SIG-M5 treated with dmso at 0.1 percent for 504 hours (cell line): Measurements from ENCODE around the gene COX15.
"Not testable (repeated sequence)": the region's sequence is repeated elsewhere in the genome, so short reads cannot be mapped to it uniquely, and the experiment has no call there.

Experiments
- DNase-seq: peaks from one replicate; lab custom pipeline; 2025; ENCODE audit not compliant: unreplicated experiment; lab: John Stamatoyannopoulos, UW

The COX15 gene

DNA sequence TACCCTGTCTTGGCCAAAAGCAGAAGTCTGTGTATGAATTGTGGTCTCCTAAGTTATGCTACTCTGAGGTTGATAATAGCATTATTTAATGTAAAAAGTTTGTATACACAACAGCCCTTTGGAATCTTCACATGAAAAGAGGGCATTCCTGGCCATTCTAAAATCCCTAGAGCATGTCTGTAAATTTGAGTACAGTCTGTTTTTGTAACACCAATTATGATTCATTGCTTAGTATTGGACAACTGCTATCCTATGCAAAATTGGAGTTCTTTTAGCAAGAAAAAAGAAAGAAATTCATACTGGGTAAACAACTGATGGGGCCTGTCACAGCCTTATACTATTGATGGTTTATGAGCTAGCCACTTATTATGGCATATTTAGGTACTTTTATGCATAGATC lies 10.3 kb upstream of the COX15 start:
- DNase-seq: no peak

DNA sequence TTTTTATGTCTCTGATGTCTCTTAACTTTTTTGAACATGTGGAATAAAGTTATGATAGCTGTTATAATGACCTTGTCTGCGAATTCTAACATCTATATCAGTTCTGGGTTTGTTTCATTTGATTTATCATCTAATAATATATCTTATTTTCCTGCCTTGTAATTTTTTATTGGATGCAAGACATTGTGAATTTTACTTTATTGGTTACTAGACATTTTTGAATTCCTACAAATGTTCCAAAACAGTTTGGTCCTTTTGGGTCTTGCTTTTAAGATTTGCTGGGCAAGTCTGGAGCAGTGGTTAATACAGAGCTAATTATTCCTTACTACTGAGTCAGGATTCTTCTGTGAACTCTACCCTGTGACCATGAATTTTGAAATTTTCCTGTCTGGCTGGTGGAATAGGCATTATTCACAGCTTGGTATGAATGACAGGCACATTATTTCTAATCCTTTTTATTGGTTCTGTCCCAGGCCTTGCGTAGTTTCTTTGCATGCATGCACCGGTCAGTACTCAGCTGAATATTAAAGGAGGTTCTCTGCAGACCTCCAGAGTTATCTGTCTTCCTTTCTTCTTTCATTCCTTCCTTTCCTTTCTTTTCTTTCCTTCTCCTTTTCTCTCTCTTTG lies 9.1 kb upstream of the COX15 start:
- no peak for DNase-seq

DNA sequence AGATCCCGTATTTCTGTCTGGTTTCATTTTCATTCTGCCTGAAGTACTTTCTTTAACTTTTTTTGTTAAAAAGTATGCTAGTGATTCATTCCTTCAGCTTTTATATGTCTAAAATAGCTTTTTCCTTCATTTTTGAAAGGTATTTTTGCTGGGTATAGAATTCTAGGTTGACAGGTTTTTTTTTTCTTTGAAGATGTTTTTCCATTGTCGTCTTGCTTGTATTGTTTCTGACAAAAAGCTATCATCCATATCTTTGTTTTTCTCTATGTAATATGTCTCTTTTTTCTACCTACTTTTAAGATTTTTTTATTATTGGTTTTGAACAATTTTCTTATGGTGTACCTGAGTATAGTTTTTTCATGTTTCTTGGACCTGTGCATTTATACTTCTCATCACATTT lies 8.3 kb upstream of the COX15 start:
- no peak for DNase-seq

DNA sequence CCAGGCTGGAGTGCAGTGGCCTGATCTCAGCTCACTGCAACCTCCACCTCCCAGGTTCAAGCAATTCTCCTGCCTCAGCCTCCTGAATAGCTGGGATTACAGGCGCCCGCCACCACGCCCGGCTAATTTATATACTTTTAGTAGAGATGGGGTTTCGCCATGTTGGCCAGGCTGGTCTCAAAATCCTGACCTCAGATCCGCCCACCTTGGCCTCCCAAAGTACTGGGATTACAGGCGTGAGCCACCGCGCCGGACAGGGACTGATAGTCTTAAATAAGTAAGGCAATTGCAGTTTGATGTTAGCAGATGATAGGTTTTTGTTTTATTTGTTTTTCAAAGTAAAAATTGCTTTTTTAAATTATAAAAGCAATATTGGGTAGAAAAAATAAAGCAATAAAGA lies 2.2 kb upstream of the COX15 start:
- not testable (repeated sequence) for DNase-seq

DNA sequence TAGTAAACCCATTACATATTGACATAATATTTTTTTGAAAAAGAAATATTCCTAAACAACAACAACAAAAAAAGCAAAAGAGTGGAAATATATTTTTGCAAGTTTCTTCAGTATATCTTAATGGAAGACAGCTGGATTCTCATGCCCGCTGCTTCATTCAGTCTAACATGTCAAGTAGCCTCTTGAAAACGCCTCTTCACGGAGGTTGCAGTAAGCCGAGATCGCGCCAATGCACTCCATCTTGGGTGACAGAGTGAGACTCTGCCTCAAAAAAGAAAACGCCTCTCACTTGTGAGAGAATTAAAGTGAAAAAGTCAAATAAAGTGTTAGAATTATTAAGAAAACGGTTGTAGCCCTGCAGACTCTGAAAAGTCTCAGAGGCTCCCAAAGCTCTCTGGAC lies 1.4 kb upstream of the COX15 start:
- DNase-seq: no peak

DNA sequence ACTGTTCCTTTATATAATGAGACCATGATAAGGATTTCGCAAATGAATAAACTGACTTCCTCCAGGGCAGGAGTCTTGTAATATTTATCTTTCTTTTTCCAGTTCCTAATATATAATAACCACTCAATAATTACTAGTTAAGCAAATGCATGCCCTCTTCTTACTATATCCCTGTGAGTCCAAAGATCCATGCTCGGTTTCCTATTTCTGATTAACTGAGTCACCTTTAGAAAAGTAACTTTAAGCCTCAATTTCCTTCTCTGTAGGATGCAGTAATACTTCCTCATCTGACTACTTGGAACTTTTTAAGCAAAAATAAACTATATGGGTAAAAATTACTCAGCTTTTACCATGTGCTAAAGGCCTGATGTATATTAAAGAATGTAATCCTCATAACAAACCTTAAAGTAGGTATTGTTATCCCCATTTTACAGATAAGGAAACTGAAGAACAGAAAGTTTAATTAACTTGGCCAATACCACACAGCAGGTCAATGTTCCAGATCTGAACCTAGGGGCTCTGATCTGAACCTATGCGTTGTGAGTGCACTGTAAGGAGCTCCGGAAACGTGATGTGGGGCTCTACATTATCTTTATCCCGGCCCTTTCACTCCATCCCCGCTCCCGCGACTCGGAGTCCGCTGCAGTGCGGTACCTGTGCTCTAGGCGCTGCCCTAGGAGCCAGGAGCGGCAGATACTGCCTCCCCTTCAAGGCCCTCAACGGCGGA lies 458 bp downstream of the COX15 start:
- no peak for DNase-seq

DNA sequence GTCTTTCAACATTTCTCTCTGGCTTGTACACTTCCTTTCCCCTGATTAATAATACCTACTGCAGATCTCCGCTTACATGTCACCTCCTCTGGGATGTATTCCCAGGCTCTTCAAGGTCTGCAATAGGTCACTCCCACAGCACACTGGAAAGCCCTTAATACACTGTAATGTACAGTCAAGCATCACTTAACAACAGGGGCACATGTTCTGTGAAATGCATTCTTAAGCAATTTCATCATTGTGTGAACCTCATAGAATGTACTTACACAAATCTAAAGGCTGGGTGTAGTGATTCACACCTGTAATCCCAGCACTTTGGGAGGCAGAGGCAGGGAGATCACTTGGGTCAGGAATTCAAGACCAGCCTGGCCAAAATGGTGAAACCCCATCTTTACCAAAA lies 1.9 kb downstream of the COX15 start:
- no peak for DNase-seq

DNA sequence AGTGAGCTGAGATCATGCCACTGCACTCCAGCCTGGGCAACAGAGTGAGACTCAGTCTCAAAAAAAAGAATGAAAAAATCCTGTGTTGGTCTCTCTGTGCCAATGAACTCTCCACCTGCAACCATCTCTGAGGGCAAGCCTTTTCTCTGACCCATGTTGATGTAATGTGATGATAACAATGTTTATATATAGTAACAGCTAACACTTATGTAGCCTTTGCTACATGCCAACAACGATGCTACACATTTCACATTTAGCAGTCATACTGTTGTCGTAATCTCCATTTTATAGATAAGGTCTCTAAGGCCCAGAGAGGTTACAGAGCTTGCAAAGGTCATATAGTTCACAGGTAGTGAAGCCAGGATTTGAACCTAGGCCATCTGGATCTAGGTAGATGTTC lies 11.5 kb downstream of the COX15 start:
- DNase-seq: no peak

DNA sequence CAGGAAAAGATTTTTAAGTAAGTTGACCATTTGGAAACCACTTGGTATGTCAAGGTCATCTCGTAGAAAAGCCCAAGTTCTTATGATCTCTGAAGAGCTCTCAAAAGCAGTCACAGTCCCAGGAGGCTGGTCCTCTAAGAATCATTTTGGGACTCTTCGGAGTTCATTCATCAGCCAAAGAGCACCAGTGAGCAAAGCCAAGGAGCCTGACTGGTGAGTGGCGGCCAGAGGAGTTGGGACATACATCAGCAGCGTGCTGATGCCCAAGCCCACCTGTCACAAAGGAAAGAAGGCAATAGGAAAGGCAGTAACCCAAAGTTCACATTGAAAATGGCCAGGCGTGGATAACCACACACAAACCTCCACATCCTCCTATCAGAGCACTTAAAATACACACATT lies 17.5 kb downstream of the COX15 start:
- no peak for DNase-seq

DNA sequence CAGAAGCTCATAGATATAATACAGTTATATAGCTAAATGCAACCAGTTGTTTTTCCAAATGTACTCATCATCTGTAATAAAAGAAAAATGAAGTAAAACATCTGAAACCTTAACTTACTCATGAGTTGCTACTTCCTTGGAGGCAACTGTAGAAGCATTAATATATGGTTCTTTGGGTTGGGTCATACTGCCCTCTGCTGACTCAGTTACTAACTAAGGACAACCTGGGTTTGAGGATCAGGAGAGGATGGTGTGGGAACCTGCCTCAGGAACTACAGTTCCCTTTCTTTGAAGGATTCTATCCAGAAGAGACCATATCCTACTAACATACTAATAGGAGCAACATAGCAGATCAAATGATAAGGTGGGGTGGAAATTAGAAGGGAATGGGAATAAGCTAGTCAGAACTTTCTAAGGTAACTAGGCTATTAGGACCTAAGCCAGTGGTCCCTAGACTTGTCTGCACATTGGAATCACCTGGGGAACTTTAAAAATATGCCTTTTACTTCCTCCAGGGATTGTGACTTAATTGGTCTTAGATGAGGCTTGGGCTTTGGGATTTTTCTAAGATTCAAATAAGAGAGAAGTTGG lies 20.7 kb downstream of the COX15 start:
- DNase-seq: peak; percentile 37

DNA sequence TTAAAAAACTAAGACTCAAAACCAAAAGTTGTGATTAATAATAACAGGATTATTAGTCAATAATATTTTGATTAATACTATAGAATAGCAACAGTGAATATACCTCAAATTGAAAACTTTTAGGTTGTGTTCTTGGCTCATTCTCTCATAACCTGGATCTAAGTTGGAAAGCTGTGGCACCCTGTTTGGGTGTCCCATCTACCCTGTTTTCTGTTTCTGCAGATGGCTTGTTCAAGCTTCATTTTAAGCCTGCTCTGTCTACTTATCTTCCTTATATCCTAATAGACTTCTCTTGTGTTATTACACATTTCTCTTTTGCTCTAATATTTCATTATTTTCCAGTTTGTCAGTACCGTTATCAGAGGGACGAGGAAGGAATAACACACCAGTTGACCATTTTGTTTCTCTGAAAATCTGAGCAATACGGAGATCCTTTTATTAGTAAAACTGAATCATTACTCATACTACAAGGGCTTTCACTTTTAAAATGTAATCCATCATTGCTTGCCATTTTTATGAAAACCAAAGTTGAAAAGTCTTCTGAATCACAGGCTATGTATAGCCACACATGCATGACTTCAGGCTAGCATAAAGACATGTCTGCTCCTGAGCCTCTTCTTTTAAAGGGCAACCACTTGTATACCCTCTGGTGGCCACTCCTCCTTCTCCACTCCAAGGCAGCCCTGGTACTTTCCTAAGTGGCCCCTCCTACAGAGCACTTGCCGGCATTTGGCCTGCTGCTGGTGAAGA lies 22.3 kb downstream of the COX15 start:
- no peak for DNase-seq

DNA sequence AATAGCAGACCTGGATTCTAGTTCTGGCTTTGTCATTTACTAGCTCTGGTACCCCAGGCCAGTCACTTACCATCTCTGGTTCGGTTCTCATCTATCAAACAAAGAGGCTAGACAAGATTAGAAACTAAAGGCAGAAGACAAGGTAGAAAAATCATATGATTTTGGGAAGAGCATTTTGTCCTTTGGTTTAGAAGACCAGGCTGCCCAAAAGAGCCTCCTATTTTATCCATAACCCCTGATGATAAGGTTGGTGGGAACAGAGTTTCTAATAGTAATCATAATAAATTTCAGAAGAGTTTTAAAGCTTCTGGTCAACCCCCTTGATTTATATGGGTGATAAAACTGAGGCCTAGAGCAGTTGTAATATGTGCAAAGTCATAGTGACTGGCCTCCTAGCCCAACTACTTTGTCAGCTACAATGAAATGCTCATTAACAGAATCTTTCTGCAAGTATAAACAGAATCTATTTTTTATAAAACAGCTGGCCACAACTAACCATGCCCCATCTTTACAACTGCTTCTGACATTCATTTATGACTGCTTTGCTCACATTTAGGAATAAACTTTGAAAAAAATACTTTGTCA lies 23.4 kb downstream of the COX15 start:
- DNase-seq: no peak

DNA sequence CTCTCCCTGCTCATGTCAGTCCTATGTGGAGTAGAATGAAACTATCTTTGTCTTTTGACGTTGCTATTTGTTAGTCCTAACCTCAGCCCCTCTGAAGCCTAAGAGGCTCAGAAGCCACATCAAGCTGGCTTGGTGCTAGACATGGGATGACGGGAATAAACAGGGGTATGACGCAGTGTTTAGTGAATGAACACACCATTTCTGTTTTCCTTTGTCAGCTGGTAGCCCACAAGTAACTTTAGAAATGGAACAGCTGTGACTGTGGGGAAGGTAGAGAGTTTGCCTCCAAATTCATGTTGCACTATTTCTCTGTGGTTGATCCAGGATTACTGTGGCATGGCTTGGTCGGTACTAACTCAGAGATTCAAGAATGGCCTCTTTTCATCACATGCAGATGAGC lies 31.3 kb downstream of the COX15 start:
- DNase-seq: no peak

DNA sequence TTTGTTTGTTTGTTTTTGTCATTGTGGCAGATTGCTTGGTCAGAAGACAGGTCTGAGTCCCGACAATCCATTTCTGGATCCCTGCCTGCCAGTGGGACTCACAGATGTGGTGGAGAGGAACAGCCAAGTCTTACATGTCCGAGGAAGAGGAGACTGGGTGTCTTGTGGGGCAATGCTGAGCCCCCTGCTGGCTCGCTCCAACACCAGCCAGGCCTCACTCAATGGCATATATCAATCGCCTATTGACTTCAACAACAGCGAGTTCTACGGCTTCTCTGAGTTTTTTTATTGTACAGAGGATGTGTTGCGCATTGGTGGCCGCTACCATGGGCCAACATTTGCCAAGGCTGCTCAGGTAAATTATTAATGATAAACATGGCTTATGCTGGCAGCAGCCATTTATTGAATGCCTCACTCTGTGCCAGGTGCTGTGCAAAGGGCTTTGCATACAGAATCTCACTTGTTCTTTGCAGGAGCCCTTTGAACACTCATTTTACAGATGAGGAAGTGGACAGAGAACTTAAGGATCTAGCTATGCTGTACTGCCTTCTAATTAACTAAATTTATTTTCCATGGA lies 33.3 kb downstream of the COX15 start:
- no peak for DNase-seq

DNA sequence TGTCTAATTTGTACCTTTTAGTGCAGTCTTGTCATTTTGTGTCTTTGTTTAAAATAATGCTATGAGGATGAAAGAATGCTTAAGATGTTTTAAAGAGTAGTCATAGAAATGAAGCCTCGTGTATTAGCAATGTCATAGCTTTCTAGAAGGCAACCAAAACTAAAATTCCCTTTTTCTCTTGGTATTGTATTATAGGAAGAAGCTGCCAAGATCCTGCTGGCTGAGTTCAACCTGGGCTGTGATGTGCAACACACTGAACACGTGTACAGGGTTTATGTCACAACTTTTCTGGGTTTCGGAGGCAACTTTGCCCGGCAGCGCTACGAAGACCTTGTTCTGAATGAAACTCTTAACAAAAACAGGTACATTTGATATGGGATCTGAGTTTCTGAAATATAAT lies 36.2 kb downstream of the COX15 start:
- no peak for DNase-seq

DNA sequence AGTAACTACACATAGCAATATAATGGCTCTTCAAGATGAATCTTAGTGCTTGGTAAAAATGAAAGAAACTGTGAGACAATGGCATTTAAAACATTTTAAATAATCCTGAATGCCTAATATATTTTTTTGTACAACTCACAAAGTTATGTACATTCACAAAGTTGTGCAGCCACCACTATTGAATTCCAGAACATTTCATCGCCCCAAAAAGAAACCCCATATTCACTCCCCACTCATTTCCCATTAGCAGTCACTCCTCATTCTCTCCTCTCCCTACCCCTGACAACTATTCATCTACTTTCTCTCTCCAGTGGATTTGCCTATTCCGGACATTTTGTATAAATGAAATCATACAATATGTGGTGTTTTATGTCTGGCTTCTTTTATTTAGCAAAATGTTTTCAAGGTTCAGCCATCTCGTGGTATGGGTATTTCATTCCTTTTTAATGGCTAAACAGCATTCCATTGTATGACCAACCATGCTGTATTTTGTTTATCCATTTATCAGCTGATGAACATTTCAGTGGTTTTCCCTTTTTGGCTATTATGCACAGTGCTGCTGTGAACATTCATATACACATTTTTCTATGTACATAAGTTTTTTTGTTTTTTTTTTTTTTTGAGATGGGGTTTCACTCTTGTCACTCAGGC lies 37.9 kb downstream of the COX15 start:
- DNase-seq: no peak

DNA sequence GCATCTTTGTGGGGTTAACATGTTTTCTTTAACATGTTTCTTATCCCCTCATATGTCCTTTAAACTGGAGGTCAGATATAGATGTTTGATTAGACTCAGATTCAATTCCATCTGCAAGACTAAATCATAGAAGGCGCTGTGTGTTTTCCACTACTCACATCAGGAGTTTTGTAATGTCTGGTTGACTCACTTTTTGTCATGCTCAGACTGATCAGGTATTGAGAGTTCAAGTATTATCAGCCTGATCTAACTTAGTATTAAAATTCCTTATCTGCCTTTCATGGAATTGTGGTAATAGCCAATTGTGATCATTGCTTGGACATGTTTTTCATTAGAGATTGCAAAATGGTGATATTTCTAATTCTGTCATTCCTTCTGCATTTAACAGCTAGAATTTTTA lies 42.5 kb downstream of the COX15 start:
- DNase-seq: no peak

DNA sequence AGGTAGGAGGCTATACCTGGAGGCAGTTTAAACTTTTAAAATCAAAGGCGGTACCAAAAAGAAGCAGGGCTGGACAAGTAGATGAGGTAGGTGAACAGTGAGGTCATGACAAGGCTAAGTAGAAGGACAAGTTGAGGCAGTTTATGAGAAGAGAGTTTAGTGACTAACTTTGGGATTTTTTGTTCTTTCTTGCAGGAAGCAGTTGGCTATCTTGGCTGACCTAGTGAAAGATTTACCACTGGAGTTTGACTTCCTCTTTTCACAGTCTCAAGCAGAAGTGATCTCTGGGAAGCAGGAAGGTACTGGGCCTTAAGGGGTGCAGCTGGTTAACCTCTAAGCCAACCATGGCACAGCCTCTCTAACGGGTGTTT lies 46.3 kb downstream of the COX15 start:
- peak; percentile 88 for DNase-seq

DNA sequence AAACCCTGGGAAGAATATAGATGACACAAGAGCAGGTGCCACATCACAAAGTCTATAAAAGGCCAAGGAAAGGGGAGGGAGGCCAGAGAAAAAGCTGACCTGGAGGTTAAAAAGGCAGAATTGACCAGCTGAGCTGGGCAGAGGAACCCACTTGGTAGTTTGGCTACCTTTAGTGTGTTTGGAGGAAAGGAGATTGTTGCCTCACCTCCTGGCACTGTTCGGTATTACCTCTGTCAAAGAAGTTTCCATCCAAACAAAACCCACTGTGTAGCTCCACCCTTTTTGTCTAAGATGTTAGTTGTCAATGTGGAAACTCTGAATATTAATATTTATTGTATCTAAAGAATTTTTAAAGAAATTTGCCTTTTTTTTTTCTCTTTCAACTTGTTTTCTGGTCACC lies 49.2 kb downstream of the COX15 start:
- peak; percentile 4 for DNase-seq
